Kidney (tissue), 14 donors: ENCODE results near the gene SEC63. TPM values are rescaled to one million over a fixed set of nuclear protein-coding genes. Genes with fewer than 3 reads are reported as not detected.

Experiments used
- DNase-seq, 5 donors: peaks; one replicate each; pipeline ENCODE4 v3.0.0-alpha.2; 2013 to 2020
- FAIRE-seq: peaks from 2 replicates; lab custom pipeline; 2012; peaks lifted over from hg19 to GRCh38; lab: Jason Lieb, UNC
- H3K27ac ChIP-seq, 2 donors: one replicate each; pipeline ENCODE4 v1.7.0; 2013; ENCODE audit warnings: low read depth in 2 of 2, low read length in 2 of 2, inconsistent platforms in 1 of 2
- H3K27me3 ChIP-seq: one replicate; pipeline ENCODE4 v1.7.1; 2013; ENCODE audit warnings: low read length, inconsistent platforms; ENCODE audit not compliant: control insufficient read depth, insufficient read depth
- H3K36me3 ChIP-seq, 3 donors: one replicate each; pipeline versions ENCODE4 v1.7.0 to v1.7.1; 2013; ENCODE audit warnings: low read length in 3 of 3, control low read depth in 1 of 3, inconsistent platforms in 1 of 3; ENCODE audit not compliant: insufficient read depth in 3 of 3, control insufficient read depth in 2 of 3
- H3K4me1 ChIP-seq, 3 donors: one replicate each; pipeline versions ENCODE4 v1.7.0 to v1.7.1; 2013; ENCODE audit warnings: low read length in 3 of 3, inconsistent platforms in 1 of 3, low read depth in 1 of 3; ENCODE audit not compliant: control insufficient read depth in 2 of 3, insufficient read depth in 2 of 3
- H3K4me3 ChIP-seq, 3 donors: one replicate each; pipeline versions ENCODE4 v1.7.0 to v1.8.1; 2013; ENCODE audit warnings: low read length in 3 of 3, control low read depth in 1 of 3, inconsistent platforms in 1 of 3
- H3K9ac ChIP-seq, 3 donors: one replicate each; pipeline versions ENCODE4 v1.7.0 to v1.7.1; 2013; ENCODE audit warnings: low read length in 3 of 3, control low read depth in 1 of 3, inconsistent platforms in 1 of 3
- H3K9me3 ChIP-seq, 3 donors: one replicate each; pipeline versions ENCODE4 v1.7.0 to v1.7.1; 2013; ENCODE audit warnings: low read length in 3 of 3, control low read depth in 1 of 3, inconsistent platforms in 1 of 3; ENCODE audit not compliant: control insufficient read depth in 2 of 3, insufficient read depth in 1 of 3
- intact Hi-C: fragments of 100-400 bp; cut with DNase I; formaldehyde crosslinking; loops from one replicate; pipeline ENCODE4 v1.11.1; 2022
- polyA plus RNA-seq: library from polyadenylated mRNA; stranded (reverse); fragments of 350-450 nt; fragmentation: Illumina TruSeq; extraction: RNeasy Lipid Tissue Mini Kit (QIAGEN cat#74804); gene quantifications from one replicate; pipeline ENCODE4 v1.2.3, GENCODE V29; 2014; ENCODE audit warnings: low read depth, low replicate concordance; ENCODE audit not compliant: insufficient read depth
- total RNA-seq: library from RNA; stranded (reverse); fragmentation: NEBNext Ultra II Directional; extraction: Animal tissue kit (Norgen Biotek cat#: 25700); gene quantifications from one replicate; pipeline ENCODE4 v1.2.1, GENCODE V29; 2021
- TF ChIP-seq, protein P1 (sequence below): IDR thresholded peaks from 3 replicates; pipeline ENCODE4 v1.5.1; 2012; ENCODE audit warnings: mild to moderate bottlenecking, moderate library complexity, borderline replicate concordance; ENCODE audit not compliant: insufficient read depth; ENCODE audit errors: extremely low read depth
- donor health status: control.
- donor health status: control.
- donor health status: control.
- donor health status: control.
- donor health status: control.
- donor health status: DM: yes; HTN: yes; CAD: no.
- donor health status: Normal renal cell carcinoma (clear cell type).

The SEC63 gene
- total and polyA plus RNA-seq, 2 donors from 2014 or later = 31.4 to 88.8 TPM

DNA sequence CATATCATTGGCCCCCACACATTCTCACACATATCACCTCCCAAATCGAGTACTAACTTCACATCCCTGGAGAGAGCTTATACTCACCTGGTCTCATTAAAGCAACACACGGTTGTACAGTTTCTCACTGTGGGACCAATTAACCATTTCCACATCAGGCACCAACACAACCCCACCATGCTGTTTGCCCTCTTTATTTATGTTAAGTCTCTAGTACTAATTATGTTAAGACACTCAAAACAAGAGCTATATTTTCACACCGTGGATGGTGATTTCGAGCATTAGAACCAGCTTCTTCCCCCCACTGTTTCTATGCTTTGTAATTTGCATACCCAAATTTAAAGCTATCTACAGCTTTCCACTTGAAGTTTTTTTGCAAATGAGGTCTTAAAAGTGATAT, 140.2 kb downstream of the SEC63 start:
- peaks cover 2 to 14% (median 8%) of the 10 kb centered on the region in 3 donors for H3K4me1 ChIP-seq
- FAIRE-seq = no peak
- DNase-seq = no peak
- no peak overlapping the region for H3K9ac ChIP-seq
- no peaks in the 10 kb centered on the region for H3K36me3 ChIP-seq
- H3K27me3 ChIP-seq = no peaks in the 10 kb centered on the region
- H3K4me3 ChIP-seq = no peak overlapping the region
- no peak overlapping the region for H3K27ac ChIP-seq
- intact Hi-C loops = no loop called here
- H3K9me3 ChIP-seq = no peaks in the 10 kb centered on the region
- TF ChIP-seq, protein P1, sequence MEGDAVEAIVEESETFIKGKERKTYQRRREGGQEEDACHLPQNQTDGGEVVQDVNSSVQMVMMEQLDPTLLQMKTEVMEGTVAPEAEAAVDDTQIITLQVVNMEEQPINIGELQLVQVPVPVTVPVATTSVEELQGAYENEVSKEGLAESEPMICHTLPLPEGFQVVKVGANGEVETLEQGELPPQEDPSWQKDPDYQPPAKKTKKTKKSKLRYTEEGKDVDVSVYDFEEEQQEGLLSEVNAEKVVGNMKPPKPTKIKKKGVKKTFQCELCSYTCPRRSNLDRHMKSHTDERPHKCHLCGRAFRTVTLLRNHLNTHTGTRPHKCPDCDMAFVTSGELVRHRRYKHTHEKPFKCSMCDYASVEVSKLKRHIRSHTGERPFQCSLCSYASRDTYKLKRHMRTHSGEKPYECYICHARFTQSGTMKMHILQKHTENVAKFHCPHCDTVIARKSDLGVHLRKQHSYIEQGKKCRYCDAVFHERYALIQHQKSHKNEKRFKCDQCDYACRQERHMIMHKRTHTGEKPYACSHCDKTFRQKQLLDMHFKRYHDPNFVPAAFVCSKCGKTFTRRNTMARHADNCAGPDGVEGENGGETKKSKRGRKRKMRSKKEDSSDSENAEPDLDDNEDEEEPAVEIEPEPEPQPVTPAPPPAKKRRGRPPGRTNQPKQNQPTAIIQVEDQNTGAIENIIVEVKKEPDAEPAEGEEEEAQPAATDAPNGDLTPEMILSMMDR = no peak

Other genes starting within 250 kb of the SEC63 start
- gene SCML4, start 133.9 kb downstream of the SEC63 start, total RNA-seq = 5.4 TPM
- 0.22 TPM for gene SCML4, start 133.9 kb downstream of the SEC63 start, polyA plus RNA-seq
- gene OSTM1, start 116.5 kb upstream of the SEC63 start, total RNA-seq = 34.5 TPM
- gene OSTM1, start 116.5 kb upstream of the SEC63 start, polyA plus RNA-seq = 19.8 TPM
- gene NR2E1, start 207.8 kb upstream of the SEC63 start, total RNA-seq = not detected
- gene NR2E1, start 207.8 kb upstream of the SEC63 start, polyA plus RNA-seq = not detected